ENCODE results near the gene AP3B1.

- TF ChIP-seq CTCF (IDR thresholded peaks at IDR 0.05; ENCODE audit: low read length) (no peak), EZH2 (IDR thresholded peaks at IDR 0.05; ENCODE audit: borderline replicate concordance, low read length) (no peak)
These were observed 277.5 kb downstream of the AP3B1 start for GRCh38 chr5:78016863-78017529.

All from OCI-LY1 (cell line).